KMS-11 (cell line): ENCODE data around the gene VPS45.
"Not testable (repeated sequence)": the region's sequence is repeated elsewhere in the genome, so short reads cannot be mapped to it uniquely, and the experiment has no call there.

Experiments used
- H2AFZ ChIP-seq: fragments of 200-600 bp; sonication (generic); 2 replicates; pipeline ENCODE4 v1.6.1; 2016; ENCODE audit warnings: antibody characterized with exemption, mixed run types, low read depth
- H3K27ac ChIP-seq: fragments of 200-600 bp; sonication (generic); 2 replicates; pipeline ENCODE4 v1.6.1; 2016; ENCODE audit warnings: mild to moderate bottlenecking, mixed run types
- H3K27me3 ChIP-seq: fragments of 200-600 bp; sonication (generic); 2 replicates; pipeline ENCODE4 v1.6.1; 2017; ENCODE audit warnings: mild to moderate bottlenecking, low read depth, mixed run types, moderate library complexity; ENCODE audit not compliant: insufficient read depth
- H3K36me3 ChIP-seq: fragments of 200-600 bp; sonication (generic); 2 replicates; pipeline ENCODE4 v1.6.1; 2017; ENCODE audit warnings: mild to moderate bottlenecking, mixed run types; ENCODE audit not compliant: insufficient read depth
- H3K4me1 ChIP-seq: fragments of 200-600 bp; sonication (generic); 2 replicates; pipeline ENCODE4 v1.6.1; 2016; ENCODE audit warnings: mild to moderate bottlenecking, low read depth, mixed run types; ENCODE audit not compliant: poor library complexity, severe bottlenecking
- H3K4me2 ChIP-seq: fragments of 200-600 bp; sonication (generic); 2 replicates; pipeline ENCODE4 v1.7.0; 2016; ENCODE audit warnings: mild to moderate bottlenecking, mixed run types
- H3K4me3 ChIP-seq: fragments of 200-600 bp; sonication (generic); IDR thresholded peaks from 2 replicates; pipeline ENCODE4 v1.6.1; 2017; ENCODE audit warnings: low read depth, low read length, mixed read lengths; ENCODE audit not compliant: insufficient read depth
- H3K79me2 ChIP-seq: fragments of 200-600 bp; sonication (generic); 2 replicates; pipeline ENCODE4 v1.6.1; 2016; ENCODE audit warnings: low read depth, mixed run types; ENCODE audit not compliant: insufficient read depth
- H3K9ac ChIP-seq: fragments of 200-600 bp; sonication (generic); 2 replicates; pipeline ENCODE4 v1.6.1; 2016; ENCODE audit warnings: mild to moderate bottlenecking, mixed run types
- H4K20me1 ChIP-seq: fragments of 200-600 bp; sonication (generic); 2 replicates; pipeline ENCODE4 v1.6.1; 2016; ENCODE audit warnings: mild to moderate bottlenecking, mixed run types; ENCODE audit not compliant: insufficient read depth
- TF ChIP-seq, protein P1 (sequence below): fragments of 200-600 bp; sonication (generic); conservative IDR thresholded peaks from 2 replicates; pipeline ENCODE4 v1.6.1; 2017; ENCODE audit warnings: low read depth, mild to moderate bottlenecking, antibody characterized with exemption, low read length, moderate library complexity, mixed read lengths

VPS45 gene

DNA sequence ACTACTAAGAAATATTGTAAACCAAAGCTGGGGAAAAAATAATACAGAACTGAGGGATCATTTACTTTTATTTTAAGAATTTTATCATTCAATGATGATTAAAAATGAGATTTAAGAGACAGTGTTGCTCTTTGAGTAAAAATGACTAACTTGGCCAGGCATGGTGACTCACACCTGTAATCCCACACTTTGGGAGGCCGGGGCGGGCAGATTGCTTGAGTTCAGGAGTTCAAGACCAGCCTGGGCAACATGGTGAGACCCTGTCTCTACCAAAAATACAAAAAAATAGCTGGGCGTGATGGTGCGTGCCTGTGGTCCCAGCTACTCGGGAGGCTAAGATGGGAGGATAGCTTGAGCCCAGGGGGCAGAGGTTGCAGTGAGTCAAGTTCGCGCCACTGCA lies 60.3 kb downstream of the VPS45 start:
- Histone ChIP-seq H4K20me1 (no peaks in the 10 kb centered on the region), H3K79me2 (no peaks in the 10 kb centered on the region), H3K4me3 (no peak overlapping the region), H3K36me3 (no peaks in the 10 kb centered on the region), H2AFZ (no peak overlapping the region), H3K4me1 (no peaks in the 10 kb centered on the region), H3K4me2 (no peak overlapping the region), H3K9ac (no peak overlapping the region), H3K27ac (no peak overlapping the region), H3K27me3 (no peaks in the 10 kb centered on the region)
- TF ChIP-seq, protein P1, sequence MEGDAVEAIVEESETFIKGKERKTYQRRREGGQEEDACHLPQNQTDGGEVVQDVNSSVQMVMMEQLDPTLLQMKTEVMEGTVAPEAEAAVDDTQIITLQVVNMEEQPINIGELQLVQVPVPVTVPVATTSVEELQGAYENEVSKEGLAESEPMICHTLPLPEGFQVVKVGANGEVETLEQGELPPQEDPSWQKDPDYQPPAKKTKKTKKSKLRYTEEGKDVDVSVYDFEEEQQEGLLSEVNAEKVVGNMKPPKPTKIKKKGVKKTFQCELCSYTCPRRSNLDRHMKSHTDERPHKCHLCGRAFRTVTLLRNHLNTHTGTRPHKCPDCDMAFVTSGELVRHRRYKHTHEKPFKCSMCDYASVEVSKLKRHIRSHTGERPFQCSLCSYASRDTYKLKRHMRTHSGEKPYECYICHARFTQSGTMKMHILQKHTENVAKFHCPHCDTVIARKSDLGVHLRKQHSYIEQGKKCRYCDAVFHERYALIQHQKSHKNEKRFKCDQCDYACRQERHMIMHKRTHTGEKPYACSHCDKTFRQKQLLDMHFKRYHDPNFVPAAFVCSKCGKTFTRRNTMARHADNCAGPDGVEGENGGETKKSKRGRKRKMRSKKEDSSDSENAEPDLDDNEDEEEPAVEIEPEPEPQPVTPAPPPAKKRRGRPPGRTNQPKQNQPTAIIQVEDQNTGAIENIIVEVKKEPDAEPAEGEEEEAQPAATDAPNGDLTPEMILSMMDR, result no peak

DNA sequence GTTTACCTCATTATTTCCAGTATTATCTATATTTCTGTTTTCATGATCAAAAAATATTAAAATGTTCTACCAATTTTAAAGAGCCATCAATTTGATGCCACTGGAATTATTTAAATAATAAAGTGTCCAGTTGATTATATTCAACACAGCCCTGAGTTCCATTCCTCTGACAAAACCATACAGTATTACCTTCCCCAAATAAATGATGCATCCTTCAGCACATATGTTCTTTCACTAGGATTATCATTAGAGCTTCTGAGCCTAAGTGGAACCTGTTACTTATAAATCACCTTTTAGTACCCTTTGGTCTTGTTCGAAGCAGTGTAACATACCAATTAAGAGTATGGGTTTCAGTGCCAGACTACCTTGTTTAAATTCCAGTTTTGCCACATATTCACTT lies 64.8 kb downstream of the VPS45 start:
- no peaks in the 10 kb centered on the region for H3K36me3 ChIP-seq
- no peak overlapping the region for H3K4me2 ChIP-seq
- H3K4me3 ChIP-seq, result no peak overlapping the region
- no peaks in the 10 kb centered on the region for H3K79me2 ChIP-seq
- H3K9ac ChIP-seq, result no peak overlapping the region
- H3K4me1 ChIP-seq, result no peaks in the 10 kb centered on the region
- no peak overlapping the region for H3K27ac ChIP-seq
- no peaks in the 10 kb centered on the region for H3K27me3 ChIP-seq
- no peaks in the 10 kb centered on the region for H4K20me1 ChIP-seq
- TF ChIP-seq, protein P1, result no peak
- H2AFZ ChIP-seq, result no peak overlapping the region

DNA sequence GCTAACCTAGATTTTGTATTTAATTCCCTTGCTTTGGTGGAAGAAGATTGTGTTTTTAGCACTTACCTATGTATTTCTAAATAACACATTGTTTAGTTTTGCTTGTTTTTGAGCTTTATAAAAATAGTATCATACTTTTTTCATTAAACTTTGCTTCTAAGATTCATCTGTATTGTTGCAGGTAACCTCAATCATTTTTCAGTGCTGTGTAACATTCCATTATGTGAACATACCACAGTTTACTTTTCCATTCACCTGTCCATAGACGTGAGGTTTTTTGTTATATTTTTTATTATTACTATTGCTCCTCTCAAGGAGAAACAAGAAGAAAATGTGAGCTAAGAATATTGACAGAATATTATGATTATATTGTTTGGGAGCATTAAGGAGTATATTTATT lies 67.0 kb downstream of the VPS45 start:
- Histone ChIP-seq H3K9ac (no peak overlapping the region), H3K4me1 (peaks cover 1% of the 10 kb centered on the region), H3K79me2 (no peaks in the 10 kb centered on the region), H3K4me3 (no peak overlapping the region), H3K27me3 (no peaks in the 10 kb centered on the region), H4K20me1 (no peaks in the 10 kb centered on the region), H3K27ac (no peak overlapping the region), H2AFZ (no peak overlapping the region), H3K4me2 (no peak overlapping the region), H3K36me3 (no peaks in the 10 kb centered on the region)
- TF ChIP-seq, protein P1, result no peak

DNA sequence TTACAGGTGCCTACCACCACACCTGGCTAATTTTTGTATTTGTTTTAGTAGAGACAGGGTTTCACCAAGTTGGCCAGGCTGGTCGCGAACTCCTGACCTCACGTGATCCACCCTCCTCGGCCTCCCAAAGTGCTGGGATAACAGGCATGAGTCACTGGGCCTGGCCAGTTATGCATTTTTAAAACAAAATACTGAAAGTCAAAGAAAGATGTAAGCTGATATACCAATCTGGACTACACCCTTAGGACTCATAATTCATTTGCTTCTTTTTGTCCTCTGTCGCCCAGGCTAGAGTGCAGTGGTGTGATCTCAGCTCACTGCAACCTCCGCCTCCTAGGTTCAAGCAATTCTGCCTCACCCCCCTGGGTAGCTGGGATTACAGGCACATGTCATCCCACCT lies 67.8 kb downstream of the VPS45 start:
- H3K9ac ChIP-seq, H3K4me1 ChIP-seq, H3K79me2 ChIP-seq, H3K4me2 ChIP-seq, H3K36me3 ChIP-seq, H3K27me3 ChIP-seq, H3K4me3 ChIP-seq, H4K20me1 ChIP-seq, H2AFZ ChIP-seq, H3K27ac ChIP-seq: not testable (repeated sequence)

DNA sequence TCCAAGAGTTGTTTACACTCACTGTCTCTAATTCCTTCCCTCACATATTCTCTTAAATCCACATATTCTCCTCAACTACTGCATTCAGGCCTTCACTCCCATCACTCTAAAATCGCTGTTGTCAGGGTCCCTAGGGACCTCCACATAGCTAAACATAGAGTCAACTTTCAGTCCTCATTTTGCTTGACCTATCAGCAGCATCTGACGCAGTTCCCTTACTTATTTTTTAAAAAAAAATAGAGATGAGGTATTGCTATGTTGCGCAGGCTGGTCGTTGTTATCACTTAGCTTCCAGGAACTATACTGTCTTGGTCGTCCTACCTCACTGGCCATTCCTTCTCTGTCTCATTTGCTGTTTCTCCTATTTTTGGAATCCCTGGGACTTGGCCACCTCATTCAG lies 70.5 kb downstream of the VPS45 start:
- Histone ChIP-seq H3K4me2 (no peak overlapping the region), H3K4me3 (no peak overlapping the region), H3K9ac (no peak overlapping the region), H4K20me1 (no peaks in the 10 kb centered on the region), H3K79me2 (no peaks in the 10 kb centered on the region), H3K36me3 (no peaks in the 10 kb centered on the region), H2AFZ (no peak overlapping the region), H3K27me3 (no peaks in the 10 kb centered on the region), H3K27ac (no peak overlapping the region), H3K4me1 (peaks cover 17% of the 10 kb centered on the region)
- TF ChIP-seq, protein P1, result no peak
